ENCODE results near the gene FAM131A. TPM values are rescaled to one million over a fixed set of nuclear protein-coding genes. Genes with fewer than 3 reads are reported as not detected.

The FAM131A gene
- total RNA-seq, 1 donor from 2014 or later: 17.0 TPM

GRCh38 chr3:184362668-184363546 lies 25.5 kb downstream of the FAM131A start:
- ATAC-seq: peak; percentile 90 to 92
- intact Hi-C loops (cut with DNase I): no loop called here
- Histone ChIP-seq H3K27ac (peak overlapping the region; percentile 97), H3K9me3 (no peaks in the 10 kb centered on the region), H3K27me3 (ENCODE audit: low read depth) (no peaks in the 10 kb centered on the region), H3K4me3 (peak overlapping the region; percentile 98), H3K4me1 (peaks cover 23% of the 10 kb centered on the region), H3K36me3 (peaks cover 33% of the 10 kb centered on the region)
- DNase-seq: peak; percentile 97
- TF ChIP-seq, protein P1, sequence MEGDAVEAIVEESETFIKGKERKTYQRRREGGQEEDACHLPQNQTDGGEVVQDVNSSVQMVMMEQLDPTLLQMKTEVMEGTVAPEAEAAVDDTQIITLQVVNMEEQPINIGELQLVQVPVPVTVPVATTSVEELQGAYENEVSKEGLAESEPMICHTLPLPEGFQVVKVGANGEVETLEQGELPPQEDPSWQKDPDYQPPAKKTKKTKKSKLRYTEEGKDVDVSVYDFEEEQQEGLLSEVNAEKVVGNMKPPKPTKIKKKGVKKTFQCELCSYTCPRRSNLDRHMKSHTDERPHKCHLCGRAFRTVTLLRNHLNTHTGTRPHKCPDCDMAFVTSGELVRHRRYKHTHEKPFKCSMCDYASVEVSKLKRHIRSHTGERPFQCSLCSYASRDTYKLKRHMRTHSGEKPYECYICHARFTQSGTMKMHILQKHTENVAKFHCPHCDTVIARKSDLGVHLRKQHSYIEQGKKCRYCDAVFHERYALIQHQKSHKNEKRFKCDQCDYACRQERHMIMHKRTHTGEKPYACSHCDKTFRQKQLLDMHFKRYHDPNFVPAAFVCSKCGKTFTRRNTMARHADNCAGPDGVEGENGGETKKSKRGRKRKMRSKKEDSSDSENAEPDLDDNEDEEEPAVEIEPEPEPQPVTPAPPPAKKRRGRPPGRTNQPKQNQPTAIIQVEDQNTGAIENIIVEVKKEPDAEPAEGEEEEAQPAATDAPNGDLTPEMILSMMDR (IDR thresholded peaks at IDR 0.05): peak; percentile 60

DNA sequence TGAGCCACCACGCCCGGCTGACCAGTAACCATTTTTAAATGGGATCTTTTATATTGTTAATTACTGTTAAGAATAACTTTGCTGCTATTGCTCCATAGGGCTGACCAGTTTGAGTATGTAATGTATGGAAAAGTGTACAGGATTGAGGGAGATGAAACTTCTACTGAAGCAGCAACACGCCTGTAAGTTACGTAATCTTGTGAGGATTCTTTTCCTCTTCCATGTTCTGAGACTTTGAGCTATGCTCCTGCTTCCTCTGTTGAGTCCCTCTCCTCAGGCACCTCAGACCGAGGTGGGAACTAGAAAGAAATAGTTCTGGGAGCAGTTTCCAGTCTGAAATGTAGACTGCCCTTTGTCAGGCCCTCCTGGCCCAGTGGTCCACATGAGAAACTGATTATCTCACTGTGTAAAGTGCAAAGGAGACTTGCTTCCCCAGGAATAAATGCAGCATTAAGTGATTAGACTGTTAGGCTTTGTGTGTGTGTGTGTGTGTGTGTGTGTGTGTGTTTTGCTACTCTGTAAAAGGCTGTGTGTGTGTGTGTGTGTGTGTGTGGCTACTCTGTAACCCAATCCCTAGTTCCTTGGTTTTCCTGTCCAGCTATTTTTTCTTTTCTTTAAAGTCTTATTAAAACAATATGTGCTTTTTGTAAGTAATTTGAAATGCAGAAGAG lies 29.4 kb downstream of the FAM131A start:
- no peaks in the 10 kb centered on the region for H3K9me3 ChIP-seq
- TF ChIP-seq, protein P1 (IDR thresholded peaks at IDR 0.05): no peak
- DNase-seq (no peak), ATAC-seq (no peak)
- peaks cover 26% of the 10 kb centered on the region for H3K4me1 ChIP-seq
- no peak overlapping the region for H3K4me3 ChIP-seq
- peaks cover 57% of the 10 kb centered on the region for H3K36me3 ChIP-seq
- intact Hi-C loops (cut with DNase I): no loop called here
- H3K27ac ChIP-seq: no peak overlapping the region
- no peaks in the 10 kb centered on the region for H3K27me3 ChIP-seq (ENCODE audit: low read depth)

DNA sequence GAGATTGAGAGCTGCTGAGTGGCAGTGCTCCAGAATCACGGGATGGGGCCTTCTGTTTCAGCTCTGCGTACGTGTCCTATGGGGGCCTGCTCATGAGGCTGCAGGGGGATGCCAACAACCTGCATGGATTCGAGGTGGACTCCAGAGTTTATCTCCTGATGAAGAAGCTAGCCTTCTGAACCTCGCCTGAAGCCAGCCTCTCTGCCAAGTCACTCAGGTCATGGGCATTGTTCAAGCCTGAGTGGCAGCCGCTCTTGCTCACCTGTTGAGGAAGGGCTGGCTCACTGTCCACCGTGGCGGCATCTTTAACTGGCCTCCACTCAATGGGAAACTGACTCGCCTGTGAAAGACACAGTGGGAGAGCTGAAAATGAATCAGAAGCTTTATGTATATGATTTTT lies 30.7 kb downstream of the FAM131A start:
- no peak for DNase-seq
- TF ChIP-seq, protein P1 (IDR thresholded peaks at IDR 0.05): no peak
- peaks cover 26% of the 10 kb centered on the region for H3K4me1 ChIP-seq
- peaks cover 57% of the 10 kb centered on the region for H3K36me3 ChIP-seq
- no peaks in the 10 kb centered on the region for H3K27me3 ChIP-seq (ENCODE audit: low read depth)
- no peak overlapping the region for H3K4me3 ChIP-seq
- no peak overlapping the region for H3K27ac ChIP-seq
- no peaks in the 10 kb centered on the region for H3K9me3 ChIP-seq
- intact Hi-C loops (cut with DNase I): no loop called here
- ATAC-seq: no peak

- no peak overlapping the region for H3K4me3 ChIP-seq
- no peaks in the 10 kb centered on the region for H3K27me3 ChIP-seq (ENCODE audit: low read depth)
- ATAC-seq: no peak
- peaks cover 57% of the 10 kb centered on the region for H3K36me3 ChIP-seq
- intact Hi-C loops (cut with DNase I): no loop called here
- no peak for DNase-seq
- no peak overlapping the region for H3K27ac ChIP-seq
- H3K9me3 ChIP-seq: no peaks in the 10 kb centered on the region
- TF ChIP-seq, protein P1 (IDR thresholded peaks at IDR 0.05): no peak
- H3K4me1 ChIP-seq: peaks cover 22% of the 10 kb centered on the region
Measured at GRCh38 chr3:184368586-184369183, 31.3 kb downstream of the FAM131A start.

DNA sequence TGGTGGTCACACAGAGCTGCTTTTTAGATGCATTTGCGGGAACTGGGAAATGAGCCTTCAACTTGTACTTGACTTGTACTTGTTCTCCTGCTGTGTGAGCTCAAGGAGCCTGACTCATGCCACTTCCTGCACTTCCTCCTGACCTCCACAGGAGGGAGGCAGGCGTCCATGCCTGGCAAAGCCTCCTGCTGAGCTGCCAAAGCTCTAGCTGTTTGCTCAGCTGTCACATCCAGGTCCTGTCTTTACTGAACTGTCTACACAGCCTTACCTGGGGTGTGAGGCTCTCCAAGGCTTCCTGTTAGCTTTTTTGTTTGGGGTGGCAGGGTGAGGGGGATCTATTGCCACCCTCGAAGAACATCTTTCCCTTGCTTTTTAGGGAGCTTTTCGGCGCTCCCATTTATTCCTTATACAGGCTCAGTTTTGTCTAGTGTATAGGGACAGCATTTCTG lies 34.2 kb downstream of the FAM131A start:
- intact Hi-C loops (cut with DNase I): no loop called here
- peaks cover 39% of the 10 kb centered on the region for H3K36me3 ChIP-seq
- TF ChIP-seq, protein P1 (IDR thresholded peaks at IDR 0.05): peak; percentile 96
- H3K4me1 ChIP-seq: peaks cover 12% of the 10 kb centered on the region
- peak; percentile 83 for DNase-seq
- ATAC-seq: peak; percentile 94 to 97
- no peak overlapping the region for H3K4me3 ChIP-seq
- H3K27ac ChIP-seq: no peak overlapping the region
- H3K9me3 ChIP-seq: no peaks in the 10 kb centered on the region
- no peaks in the 10 kb centered on the region for H3K27me3 ChIP-seq (ENCODE audit: low read depth)
